ENCODE measurements around the gene CXCL17.

The CXCL17 gene

DNA sequence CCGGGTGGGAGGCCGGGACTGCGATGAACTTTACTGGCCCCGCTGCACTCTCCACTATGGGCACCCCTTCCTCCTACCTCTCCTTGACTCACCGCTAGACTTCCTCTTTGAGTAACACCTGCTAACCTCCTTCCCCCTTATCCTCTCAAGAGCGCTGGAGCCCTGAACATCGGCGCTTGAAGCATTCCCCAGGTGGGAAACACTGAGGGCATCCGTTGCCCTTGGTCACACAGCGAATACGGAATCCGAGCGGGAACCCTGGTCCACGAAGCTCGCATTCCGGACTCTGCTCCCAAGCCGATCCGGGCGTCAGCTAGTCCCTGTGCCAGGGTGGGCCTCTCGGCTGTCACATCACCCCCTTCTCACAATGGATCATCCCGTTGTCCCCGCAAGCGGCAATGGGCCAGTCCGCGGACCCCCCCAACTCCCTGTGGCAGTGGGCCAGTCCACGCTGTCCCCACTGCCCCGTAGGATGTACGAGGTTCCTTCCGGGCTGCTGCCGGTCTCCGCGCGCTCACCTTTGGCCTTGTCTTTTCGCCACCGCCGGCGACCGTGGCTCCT is 19.8 kb downstream of the CXCL17 start:
- peak overlapping the region; percentile 94 for H3K4me2 ChIP-seq (ENCODE audit: low read length)
- H3K27me3 ChIP-seq (ENCODE audit: control insufficient read depth, insufficient read depth, low read length): no peaks in the 10 kb centered on the region
- peaks cover 5% of the 10 kb centered on the region for H3K79me2 ChIP-seq
- peak overlapping the region; percentile 43 for H3K27ac ChIP-seq
- no peaks in the 10 kb centered on the region for H3K36me3 ChIP-seq (ENCODE audit: control insufficient read depth, insufficient read depth, low read length)
- H3K9ac ChIP-seq: peak overlapping the region; percentile 12
- peak overlapping the region; percentile 96 for H2AFZ ChIP-seq
- TF ChIP-seq, protein P1, sequence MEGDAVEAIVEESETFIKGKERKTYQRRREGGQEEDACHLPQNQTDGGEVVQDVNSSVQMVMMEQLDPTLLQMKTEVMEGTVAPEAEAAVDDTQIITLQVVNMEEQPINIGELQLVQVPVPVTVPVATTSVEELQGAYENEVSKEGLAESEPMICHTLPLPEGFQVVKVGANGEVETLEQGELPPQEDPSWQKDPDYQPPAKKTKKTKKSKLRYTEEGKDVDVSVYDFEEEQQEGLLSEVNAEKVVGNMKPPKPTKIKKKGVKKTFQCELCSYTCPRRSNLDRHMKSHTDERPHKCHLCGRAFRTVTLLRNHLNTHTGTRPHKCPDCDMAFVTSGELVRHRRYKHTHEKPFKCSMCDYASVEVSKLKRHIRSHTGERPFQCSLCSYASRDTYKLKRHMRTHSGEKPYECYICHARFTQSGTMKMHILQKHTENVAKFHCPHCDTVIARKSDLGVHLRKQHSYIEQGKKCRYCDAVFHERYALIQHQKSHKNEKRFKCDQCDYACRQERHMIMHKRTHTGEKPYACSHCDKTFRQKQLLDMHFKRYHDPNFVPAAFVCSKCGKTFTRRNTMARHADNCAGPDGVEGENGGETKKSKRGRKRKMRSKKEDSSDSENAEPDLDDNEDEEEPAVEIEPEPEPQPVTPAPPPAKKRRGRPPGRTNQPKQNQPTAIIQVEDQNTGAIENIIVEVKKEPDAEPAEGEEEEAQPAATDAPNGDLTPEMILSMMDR (IDR thresholded peaks at IDR 0.05): no peak
- H3K4me1 ChIP-seq: peaks cover 10% of the 10 kb centered on the region
- no peaks in the 10 kb centered on the region for H3K9me3 ChIP-seq (ENCODE audit: control insufficient read depth, low read length)
- H3K4me3 ChIP-seq (ENCODE audit: low read depth, low read length): peak overlapping the region; percentile 79

- Histone ChIP-seq H3K79me2 (peaks cover 5% of the 10 kb centered on the region), H3K9me3 (ENCODE audit: control insufficient read depth, low read length) (no peaks in the 10 kb centered on the region), H3K9ac (no peak overlapping the region), H3K4me2 (ENCODE audit: low read length) (peak overlapping the region; percentile 94), H3K4me1 (peaks cover 10% of the 10 kb centered on the region), H2AFZ (no peak overlapping the region), H3K27me3 (ENCODE audit: control insufficient read depth, insufficient read depth, low read length) (no peaks in the 10 kb centered on the region), H3K36me3 (ENCODE audit: control insufficient read depth, insufficient read depth, low read length) (no peaks in the 10 kb centered on the region), H3K4me3 (ENCODE audit: low read depth, low read length) (peak overlapping the region; percentile 79), H3K27ac (peak overlapping the region; percentile 43)
- TF ChIP-seq, protein P1 (IDR thresholded peaks at IDR 0.05): no peak
Measured at GRCh38 chr19:42422092-42422900, 20.4 kb downstream of the CXCL17 start.

- Histone ChIP-seq H3K4me2 (ENCODE audit: low read length) (no peak overlapping the region), H3K36me3 (ENCODE audit: control insufficient read depth, insufficient read depth, low read length) (no peaks in the 10 kb centered on the region), H3K9me3 (ENCODE audit: control insufficient read depth, low read length) (no peaks in the 10 kb centered on the region), H3K27me3 (ENCODE audit: control insufficient read depth, insufficient read depth, low read length) (no peaks in the 10 kb centered on the region), H3K27ac (peak overlapping the region; percentile 43), H3K4me3 (ENCODE audit: low read depth, low read length) (no peak overlapping the region), H3K79me2 (peaks cover 5% of the 10 kb centered on the region), H3K4me1 (peaks cover 10% of the 10 kb centered on the region), H3K9ac (no peak overlapping the region), H2AFZ (no peak overlapping the region)
- TF ChIP-seq, protein P1 (IDR thresholded peaks at IDR 0.05): no peak
Measured at GRCh38 chr19:42421591-42422031, 21.1 kb downstream of the CXCL17 start.

GRCh38 chr19:42421101-42421500 is 21.6 kb downstream of the CXCL17 start:
- H3K27me3 ChIP-seq (ENCODE audit: control insufficient read depth, insufficient read depth, low read length): no peaks in the 10 kb centered on the region
- no peak overlapping the region for H2AFZ ChIP-seq
- H3K4me3 ChIP-seq (ENCODE audit: low read depth, low read length): no peak overlapping the region
- H3K27ac ChIP-seq: peak overlapping the region; percentile 5
- no peak overlapping the region for H3K4me2 ChIP-seq (ENCODE audit: low read length)
- H3K36me3 ChIP-seq (ENCODE audit: control insufficient read depth, insufficient read depth, low read length): no peaks in the 10 kb centered on the region
- no peak overlapping the region for H3K9ac ChIP-seq
- H3K9me3 ChIP-seq (ENCODE audit: control insufficient read depth, low read length): no peaks in the 10 kb centered on the region
- H3K4me1 ChIP-seq: peaks cover 10% of the 10 kb centered on the region
- peaks cover 5% of the 10 kb centered on the region for H3K79me2 ChIP-seq
- TF ChIP-seq, protein P1 (IDR thresholded peaks at IDR 0.05): no peak
